Stomach (tissue), 4 donors: ENCODE measurements around the gene UNC79.

Source experiments
- POLR2A ChIP-seq, 4 donors: fragments of 450-650 bp; IDR thresholded peaks; one replicate each; pipeline ENCODE4 v1.6.1; 2016; ENCODE audit warnings: antibody characterized with exemption in 4 of 4, control low read depth in 2 of 4, mild to moderate bottlenecking in 1 of 4, moderate library complexity in 1 of 4
- POLR2AphosphoS5 ChIP-seq, 3 donors: sonication (generic); formaldehyde crosslinking; IDR thresholded peaks; one replicate each; pipeline ENCODE4 v1.6.1; 2016; ENCODE audit warnings: antibody characterized with exemption in 3 of 3
- TF ChIP-seq, protein P1 (sequence below), 7 experiments: fragments of 450-650 bp in 4 of 7; fragments of 200-600 bp in 3 of 7; sonication (generic) in 3 of 7; IDR thresholded peaks; one replicate each; pipeline ENCODE4 v1.5.1; 2016 to 2019; ENCODE audit warnings: antibody characterized with exemption in 7 of 7, control low read depth in 2 of 7, mild to moderate bottlenecking in 1 of 7

GRCh38 chr14:93716746-93717667, 286.3 kb downstream of the UNC79 start:
- no peak for TF ChIP-seq POLR2AphosphoS5 (IDR thresholded peaks at IDR 0.05)
- TF ChIP-seq, protein P1, sequence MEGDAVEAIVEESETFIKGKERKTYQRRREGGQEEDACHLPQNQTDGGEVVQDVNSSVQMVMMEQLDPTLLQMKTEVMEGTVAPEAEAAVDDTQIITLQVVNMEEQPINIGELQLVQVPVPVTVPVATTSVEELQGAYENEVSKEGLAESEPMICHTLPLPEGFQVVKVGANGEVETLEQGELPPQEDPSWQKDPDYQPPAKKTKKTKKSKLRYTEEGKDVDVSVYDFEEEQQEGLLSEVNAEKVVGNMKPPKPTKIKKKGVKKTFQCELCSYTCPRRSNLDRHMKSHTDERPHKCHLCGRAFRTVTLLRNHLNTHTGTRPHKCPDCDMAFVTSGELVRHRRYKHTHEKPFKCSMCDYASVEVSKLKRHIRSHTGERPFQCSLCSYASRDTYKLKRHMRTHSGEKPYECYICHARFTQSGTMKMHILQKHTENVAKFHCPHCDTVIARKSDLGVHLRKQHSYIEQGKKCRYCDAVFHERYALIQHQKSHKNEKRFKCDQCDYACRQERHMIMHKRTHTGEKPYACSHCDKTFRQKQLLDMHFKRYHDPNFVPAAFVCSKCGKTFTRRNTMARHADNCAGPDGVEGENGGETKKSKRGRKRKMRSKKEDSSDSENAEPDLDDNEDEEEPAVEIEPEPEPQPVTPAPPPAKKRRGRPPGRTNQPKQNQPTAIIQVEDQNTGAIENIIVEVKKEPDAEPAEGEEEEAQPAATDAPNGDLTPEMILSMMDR (IDR thresholded peaks at IDR 0.05) = no peak
- no peak for TF ChIP-seq POLR2A (IDR thresholded peaks at IDR 0.05)
